PC-9 (cell line): ENCODE measurements around the gene EHMT1.

Experiments
- EZH2 ChIP-seq: fragments of 200-600 bp; sonication (generic); IDR thresholded peaks from 2 replicates; pipeline ENCODE4 v1.8.0; 2017; ENCODE audit warnings: antibody characterized with exemption, low read depth
- TF ChIP-seq, protein P1 (sequence below): fragments of 200-600 bp; sonication (generic); conservative IDR thresholded peaks from 2 replicates; pipeline ENCODE4 v1.6.1; 2017; ENCODE audit warnings: mixed run types, antibody characterized with exemption, mild to moderate bottlenecking, moderate library complexity

DNA sequence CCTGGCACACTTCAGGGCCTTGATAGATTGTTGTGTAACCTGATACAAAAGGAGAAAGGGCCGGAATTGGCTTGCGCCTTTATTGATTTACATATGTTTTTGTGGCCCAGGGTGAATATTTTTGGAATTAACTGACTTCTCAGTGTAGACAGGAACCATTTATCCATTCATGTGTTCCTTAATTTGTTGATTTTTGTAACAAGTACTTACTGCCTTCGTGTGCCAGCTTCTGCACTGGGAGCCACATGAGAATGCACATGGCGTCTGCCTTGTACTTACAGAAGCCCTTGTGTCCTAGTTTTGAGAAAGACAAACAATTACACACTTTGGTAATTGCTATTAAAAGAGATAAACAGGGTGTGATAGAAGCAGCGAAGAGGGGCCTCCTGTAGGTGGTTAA lies 26.4 kb downstream of the EHMT1 start:
- TF ChIP-seq, protein P1, sequence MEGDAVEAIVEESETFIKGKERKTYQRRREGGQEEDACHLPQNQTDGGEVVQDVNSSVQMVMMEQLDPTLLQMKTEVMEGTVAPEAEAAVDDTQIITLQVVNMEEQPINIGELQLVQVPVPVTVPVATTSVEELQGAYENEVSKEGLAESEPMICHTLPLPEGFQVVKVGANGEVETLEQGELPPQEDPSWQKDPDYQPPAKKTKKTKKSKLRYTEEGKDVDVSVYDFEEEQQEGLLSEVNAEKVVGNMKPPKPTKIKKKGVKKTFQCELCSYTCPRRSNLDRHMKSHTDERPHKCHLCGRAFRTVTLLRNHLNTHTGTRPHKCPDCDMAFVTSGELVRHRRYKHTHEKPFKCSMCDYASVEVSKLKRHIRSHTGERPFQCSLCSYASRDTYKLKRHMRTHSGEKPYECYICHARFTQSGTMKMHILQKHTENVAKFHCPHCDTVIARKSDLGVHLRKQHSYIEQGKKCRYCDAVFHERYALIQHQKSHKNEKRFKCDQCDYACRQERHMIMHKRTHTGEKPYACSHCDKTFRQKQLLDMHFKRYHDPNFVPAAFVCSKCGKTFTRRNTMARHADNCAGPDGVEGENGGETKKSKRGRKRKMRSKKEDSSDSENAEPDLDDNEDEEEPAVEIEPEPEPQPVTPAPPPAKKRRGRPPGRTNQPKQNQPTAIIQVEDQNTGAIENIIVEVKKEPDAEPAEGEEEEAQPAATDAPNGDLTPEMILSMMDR = no peak
- TF ChIP-seq EZH2 = no peak
